PC-9 (cell line): Measurements from ENCODE around the gene RIMS1. TPM values are rescaled to one million over a fixed set of nuclear protein-coding genes. Genes with fewer than 3 reads are reported as not detected.

Experiments used
- BruUV-seq: library from RNA; stranded (reverse); fragments of 400-500 nt; replicated peaks from 2 replicates; lab custom pipeline; 2021; lab: Mats Ljungman, UMichigan
- CTCF ChIA-PET: fragments of 300-600 bp; sonication (Branson Sonifier 250); formaldehyde crosslinking; loops from one replicate; lab custom pipeline; 2022; ENCODE audit warnings: antibody characterized with exemption; lab: Charles Lee
- POLR2A ChIA-PET: fragments of 300-600 bp; sonication (Branson Sonifier 250); formaldehyde crosslinking; loops from one replicate; lab custom pipeline; 2022; ENCODE audit warnings: antibody characterized with exemption; ENCODE audit not compliant: unreplicated experiment; lab: Charles Lee
- DNase-seq, 2 experiments: peaks; one replicate each; pipeline versions ENCODE4 v3.0.0 to v3.0.0-alpha.2; 2015 to 2022; ENCODE audit warnings: mixed read lengths in 1 of 2
- H2AFZ ChIP-seq: fragments of 200-600 bp; sonication (generic); 2 replicates; pipeline ENCODE4 v1.8.1; 2017; ENCODE audit warnings: antibody characterized with exemption
- H3F3A ChIP-seq: fragments of 200-600 bp; sonication (generic); 2 replicates; pipeline ENCODE4 v1.8.1; 2017; ENCODE audit warnings: antibody characterized with exemption, mild to moderate bottlenecking, low read depth; ENCODE audit not compliant: insufficient read depth
- H3K27ac ChIP-seq: fragments of 200-600 bp; sonication (generic); 2 replicates; pipeline ENCODE4 v1.6.1; 2016; ENCODE audit warnings: mixed run types
- H3K27me3 ChIP-seq: fragments of 200-600 bp; sonication (generic); 2 replicates; pipeline ENCODE4 v1.6.1; 2016; ENCODE audit warnings: low read depth, mixed run types; ENCODE audit not compliant: insufficient read depth
- H3K36me3 ChIP-seq: fragments of 200-600 bp; sonication (generic); 2 replicates; pipeline ENCODE4 v1.6.1; 2016; ENCODE audit warnings: low read depth, mixed run types
- H3K4me1 ChIP-seq: fragments of 200-600 bp; sonication (generic); replicated peaks from 2 replicates; pipeline ENCODE4 v1.6.1; 2016; ENCODE audit warnings: mixed run types; ENCODE audit not compliant: insufficient read depth
- H3K4me2 ChIP-seq: fragments of 200-600 bp; sonication (generic); 2 replicates; pipeline ENCODE4 v1.6.1; 2017; ENCODE audit warnings: mixed run types
- H3K4me3 ChIP-seq: fragments of 200-600 bp; sonication (generic); 2 replicates; pipeline ENCODE4 v1.6.1; 2016; ENCODE audit warnings: mixed run types
- H3K79me2 ChIP-seq: fragments of 200-600 bp; sonication (generic); 2 replicates; pipeline ENCODE4 v1.6.1; 2017; ENCODE audit warnings: low read depth, mixed run types
- H3K9me2 ChIP-seq: fragments of 200-600 bp; sonication (generic); 2 replicates; pipeline ENCODE4 v1.8.1; 2017; ENCODE audit warnings: mild to moderate bottlenecking; ENCODE audit not compliant: insufficient read depth
- H3K9me3 ChIP-seq: fragments of 200-600 bp; sonication (generic); 2 replicates; pipeline ENCODE4 v1.8.1; 2016; ENCODE audit warnings: low read depth; ENCODE audit not compliant: insufficient read depth
- H4K20me1 ChIP-seq: fragments of 200-600 bp; sonication (generic); 2 replicates; pipeline ENCODE4 v1.8.1; 2017; ENCODE audit not compliant: insufficient read depth
- EZH2 ChIP-seq: fragments of 200-600 bp; sonication (generic); IDR thresholded peaks from 2 replicates; pipeline ENCODE4 v1.8.0; 2017; ENCODE audit warnings: antibody characterized with exemption, low read depth
- intact Hi-C: fragments of 100-400 bp; cut with micrococcal nuclease; formaldehyde crosslinking; loops from one replicate; pipeline ENCODE4 v1.10.0; 2022; ENCODE audit not compliant: unreplicated experiment
- total RNA-seq: library from RNA; stranded (reverse); gene quantifications from 2 replicates; pipeline ENCODE4 v1.2.3, GENCODE V29; 2021
- TF ChIP-seq, protein P1 (sequence below): fragments of 200-600 bp; sonication (generic); conservative IDR thresholded peaks from 2 replicates; pipeline ENCODE4 v1.6.1; 2017; ENCODE audit warnings: mixed run types, antibody characterized with exemption, mild to moderate bottlenecking, moderate library complexity

RIMS1 gene
- total RNA-seq, 1 experiment from 2014 or later, result not detected

DNA sequence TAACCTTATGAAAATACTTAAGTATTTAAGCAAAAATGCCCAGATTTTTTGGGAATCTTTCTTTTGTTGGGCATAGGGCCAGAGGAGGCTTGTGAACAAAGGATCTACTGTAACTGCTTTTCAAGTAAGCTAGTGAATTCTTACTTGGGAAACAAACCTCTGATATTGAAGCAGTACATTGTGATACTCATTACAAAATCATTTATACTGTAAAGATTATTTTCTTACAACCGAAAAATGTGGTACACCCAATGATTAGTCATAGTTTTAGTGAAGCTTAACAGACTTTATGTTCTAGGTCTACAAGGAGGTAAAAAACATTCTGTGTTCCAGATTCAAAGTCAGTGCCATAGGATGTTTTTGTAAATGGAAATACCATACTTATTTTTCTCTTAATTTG lies 462.6 kb downstream of the RIMS1 start:
- H4K20me1 ChIP-seq, result no peaks in the 10 kb centered on the region
- H3K4me1 ChIP-seq, result no peaks in the 10 kb centered on the region
- no peak overlapping the region for H3K4me2 ChIP-seq
- H3K9me2 ChIP-seq, result no peaks in the 10 kb centered on the region
- H3F3A ChIP-seq, result no peaks in the 10 kb centered on the region
- no TSS peak for BruUV-seq
- H2AFZ ChIP-seq, result no peak overlapping the region
- intact Hi-C loops, result no loop called here
- H3K9me3 ChIP-seq, result no peaks in the 10 kb centered on the region
- no peaks in the 10 kb centered on the region for H3K27me3 ChIP-seq
- ChIA-PET POLR2A (no interaction called here), CTCF (no interaction called here)
- DNase-seq, result no peak
- no peak for TF ChIP-seq EZH2
- TF ChIP-seq, protein P1, sequence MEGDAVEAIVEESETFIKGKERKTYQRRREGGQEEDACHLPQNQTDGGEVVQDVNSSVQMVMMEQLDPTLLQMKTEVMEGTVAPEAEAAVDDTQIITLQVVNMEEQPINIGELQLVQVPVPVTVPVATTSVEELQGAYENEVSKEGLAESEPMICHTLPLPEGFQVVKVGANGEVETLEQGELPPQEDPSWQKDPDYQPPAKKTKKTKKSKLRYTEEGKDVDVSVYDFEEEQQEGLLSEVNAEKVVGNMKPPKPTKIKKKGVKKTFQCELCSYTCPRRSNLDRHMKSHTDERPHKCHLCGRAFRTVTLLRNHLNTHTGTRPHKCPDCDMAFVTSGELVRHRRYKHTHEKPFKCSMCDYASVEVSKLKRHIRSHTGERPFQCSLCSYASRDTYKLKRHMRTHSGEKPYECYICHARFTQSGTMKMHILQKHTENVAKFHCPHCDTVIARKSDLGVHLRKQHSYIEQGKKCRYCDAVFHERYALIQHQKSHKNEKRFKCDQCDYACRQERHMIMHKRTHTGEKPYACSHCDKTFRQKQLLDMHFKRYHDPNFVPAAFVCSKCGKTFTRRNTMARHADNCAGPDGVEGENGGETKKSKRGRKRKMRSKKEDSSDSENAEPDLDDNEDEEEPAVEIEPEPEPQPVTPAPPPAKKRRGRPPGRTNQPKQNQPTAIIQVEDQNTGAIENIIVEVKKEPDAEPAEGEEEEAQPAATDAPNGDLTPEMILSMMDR, result no peak
- H3K79me2 ChIP-seq, result no peaks in the 10 kb centered on the region
- H3K27ac ChIP-seq, result no peak overlapping the region
- no peak overlapping the region for H3K4me3 ChIP-seq
- H3K36me3 ChIP-seq, result no peaks in the 10 kb centered on the region

DNA sequence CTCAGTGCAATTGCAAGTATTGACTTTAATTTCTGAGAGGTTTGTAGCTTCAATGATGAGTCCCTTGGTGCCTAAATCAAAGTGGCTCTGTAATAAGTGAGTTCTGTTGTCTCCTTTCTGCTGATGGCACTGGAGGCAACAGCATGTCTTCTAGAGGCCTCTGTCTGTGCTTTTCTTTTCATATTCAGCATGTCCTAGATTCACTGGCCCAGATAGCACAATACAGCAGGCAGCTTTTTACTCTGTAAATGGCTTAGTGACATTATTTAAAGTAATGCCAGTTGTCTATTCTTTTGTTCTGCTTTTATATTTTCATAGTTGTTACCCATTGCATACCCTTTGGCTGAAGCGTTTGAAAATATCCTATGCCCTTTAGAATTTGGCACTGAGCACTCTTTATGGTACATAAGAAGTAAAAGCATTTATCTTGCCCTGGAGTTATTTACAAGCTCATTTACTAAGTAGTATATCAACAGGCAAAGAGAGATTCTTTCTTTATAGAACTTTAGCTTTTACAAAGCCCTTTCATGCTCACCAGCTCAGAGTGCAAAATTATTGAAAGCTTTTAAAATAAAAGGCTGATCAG lies 464.0 kb downstream of the RIMS1 start:
- CTCF ChIA-PET, result no interaction called here
- no TSS peak for BruUV-seq
- Histone ChIP-seq H3K4me1 (no peaks in the 10 kb centered on the region), H3K4me2 (no peak overlapping the region), H3K9me3 (no peaks in the 10 kb centered on the region), H2AFZ (no peak overlapping the region), H3K79me2 (no peaks in the 10 kb centered on the region), H3K36me3 (no peaks in the 10 kb centered on the region), H3F3A (no peaks in the 10 kb centered on the region), H3K4me3 (no peak overlapping the region), H3K27me3 (no peaks in the 10 kb centered on the region), H3K9me2 (no peaks in the 10 kb centered on the region), H3K27ac (no peak overlapping the region), H4K20me1 (no peaks in the 10 kb centered on the region)
- no peak for TF ChIP-seq EZH2
- TF ChIP-seq, protein P1, result no peak
- intact Hi-C loops, result no loop called here
- DNase-seq, result no peak
- POLR2A ChIA-PET, result no interaction called here

DNA sequence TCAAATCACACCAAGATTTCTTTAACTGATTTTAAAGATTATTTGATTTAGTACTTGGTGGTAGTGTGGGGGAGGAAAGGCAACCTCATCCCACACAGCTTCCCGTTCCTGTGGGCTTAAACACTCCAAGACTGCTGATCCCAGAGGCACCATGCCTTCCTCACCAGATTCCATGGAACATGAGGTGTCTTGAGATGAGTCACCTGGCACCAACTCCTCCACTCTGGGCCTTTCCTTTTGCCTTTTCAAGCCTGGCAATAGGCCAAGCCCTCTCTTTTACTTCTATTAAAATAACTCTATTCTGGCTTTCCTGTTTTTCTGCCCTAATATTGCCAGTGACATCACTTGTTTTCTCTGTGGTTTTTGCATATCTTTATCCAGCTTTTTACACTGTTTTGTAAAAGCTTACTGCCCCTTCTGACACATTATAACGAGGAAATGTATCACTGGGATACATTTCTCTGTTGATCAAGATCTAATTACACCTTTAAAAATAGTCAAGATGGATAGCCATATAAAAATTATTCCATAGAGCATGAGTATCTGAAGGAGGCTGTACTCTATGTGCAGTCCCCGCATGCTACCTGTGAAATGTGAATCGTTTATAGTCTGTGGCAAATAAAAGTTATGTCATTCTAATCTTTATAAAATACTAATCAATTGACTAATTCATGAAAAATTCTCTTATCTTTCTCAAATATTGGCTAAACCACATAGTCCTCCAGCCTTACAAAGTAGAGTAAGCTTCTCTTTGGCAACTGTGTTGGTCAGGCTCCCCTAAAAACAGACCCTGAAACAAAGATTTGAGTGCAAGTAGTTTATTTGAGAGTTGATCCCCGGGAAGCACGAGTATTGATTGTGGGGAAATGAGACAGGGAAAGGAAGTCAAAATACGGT lies 477.7 kb downstream of the RIMS1 start:
- H3F3A ChIP-seq, result no peaks in the 10 kb centered on the region
- no peaks in the 10 kb centered on the region for H4K20me1 ChIP-seq
- POLR2A ChIA-PET, result interaction anchor here (0.6 kb wide), 3 partner anchors 103 to 605 kb away, joined by 3 to 6 read pairs (median 5); no protein-coding TSS in a partner anchor
- no peak overlapping the region for H3K4me3 ChIP-seq
- no peaks in the 10 kb centered on the region for H3K9me2 ChIP-seq
- H3K9me3 ChIP-seq, result no peaks in the 10 kb centered on the region
- no peak overlapping the region for H2AFZ ChIP-seq
- H3K36me3 ChIP-seq, result no peaks in the 10 kb centered on the region
- intact Hi-C loops, result no loop called here
- CTCF ChIA-PET, result no interaction called here
- no TSS peak for BruUV-seq
- H3K27me3 ChIP-seq, result no peaks in the 10 kb centered on the region
- H3K79me2 ChIP-seq, result no peaks in the 10 kb centered on the region
- DNase-seq, result peak in 1 of 2 experiments; percentile 61
- TF ChIP-seq EZH2, result no peak
- TF ChIP-seq, protein P1, result no peak
- no peaks in the 10 kb centered on the region; the same call in 1 of the 2 replicates for H3K4me1 ChIP-seq
- no peak overlapping the region for H3K4me2 ChIP-seq
- no peak overlapping the region for H3K27ac ChIP-seq
